Astrocyte (in vitro differentiated cells and primary cell): ENCODE measurements around the gene PCSK5.

Experiments used
- CTCF ChIP-seq: IDR thresholded peaks from 2 replicates; pipeline ENCODE4 v1.5.1; 2011; ENCODE audit warnings: low read depth, mild to moderate bottlenecking, inconsistent platforms, low read length, moderate library complexity; ENCODE audit not compliant: insufficient read depth
- EZH2 ChIP-seq: IDR thresholded peaks from 2 replicates; pipeline ENCODE4 v1.6.1; 2012; ENCODE audit warnings: mild to moderate bottlenecking, low read length, inconsistent platforms; ENCODE audit not compliant: insufficient read depth

GRCh38 chr9:75885652-75886051, 4.8 kb upstream of the PCSK5 start:
- TF ChIP-seq CTCF (no peak), EZH2 (no peak)
